ENCODE results near the gene KIAA0825. TPM values are rescaled to one million over a fixed set of nuclear protein-coding genes. Genes with fewer than 3 reads are reported as not detected.

KIAA0825 gene
- total and polyA plus RNA-seq, 8 donors = 0.29 to 15.6 (median 1.5) TPM

- no peak overlapping the region for H3K4me3 ChIP-seq
These were observed 242.6 kb downstream of the KIAA0825 start for GRCh38 chr5:94375801-94376200.

DNA sequence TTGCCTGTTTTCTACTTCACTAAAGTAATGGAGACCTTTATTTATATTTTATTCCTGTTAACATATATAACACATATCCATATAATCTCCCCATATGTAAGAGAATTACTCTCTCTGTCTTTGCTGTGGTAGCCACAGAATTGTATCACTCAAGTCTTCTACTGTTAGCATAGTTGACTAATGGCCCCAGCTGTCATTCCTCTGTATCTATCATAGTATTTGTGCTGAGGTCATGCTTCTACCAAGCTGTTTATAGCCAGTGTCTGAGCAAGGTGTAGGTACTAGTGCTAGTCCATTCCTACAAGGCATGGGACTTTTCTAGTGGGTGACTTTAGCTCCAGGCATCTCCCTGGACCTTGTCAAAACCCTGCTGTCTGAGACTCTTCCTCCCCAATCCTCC, 244.1 kb downstream of the KIAA0825 start:
- no peak for TF ChIP-seq EP300 (IDR thresholded peaks at IDR 0.05)
- TF ChIP-seq POLR2AphosphoS5 (IDR thresholded peaks at IDR 0.05) = no peak
- TF ChIP-seq POLR2A (IDR thresholded peaks at IDR 0.05) = no peak
- TF ChIP-seq, protein P1, sequence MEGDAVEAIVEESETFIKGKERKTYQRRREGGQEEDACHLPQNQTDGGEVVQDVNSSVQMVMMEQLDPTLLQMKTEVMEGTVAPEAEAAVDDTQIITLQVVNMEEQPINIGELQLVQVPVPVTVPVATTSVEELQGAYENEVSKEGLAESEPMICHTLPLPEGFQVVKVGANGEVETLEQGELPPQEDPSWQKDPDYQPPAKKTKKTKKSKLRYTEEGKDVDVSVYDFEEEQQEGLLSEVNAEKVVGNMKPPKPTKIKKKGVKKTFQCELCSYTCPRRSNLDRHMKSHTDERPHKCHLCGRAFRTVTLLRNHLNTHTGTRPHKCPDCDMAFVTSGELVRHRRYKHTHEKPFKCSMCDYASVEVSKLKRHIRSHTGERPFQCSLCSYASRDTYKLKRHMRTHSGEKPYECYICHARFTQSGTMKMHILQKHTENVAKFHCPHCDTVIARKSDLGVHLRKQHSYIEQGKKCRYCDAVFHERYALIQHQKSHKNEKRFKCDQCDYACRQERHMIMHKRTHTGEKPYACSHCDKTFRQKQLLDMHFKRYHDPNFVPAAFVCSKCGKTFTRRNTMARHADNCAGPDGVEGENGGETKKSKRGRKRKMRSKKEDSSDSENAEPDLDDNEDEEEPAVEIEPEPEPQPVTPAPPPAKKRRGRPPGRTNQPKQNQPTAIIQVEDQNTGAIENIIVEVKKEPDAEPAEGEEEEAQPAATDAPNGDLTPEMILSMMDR (IDR thresholded peaks at IDR 0.05) = no peak
- H3K4me1 ChIP-seq = peaks cover 0 to 16% (median 9%) of the 10 kb centered on the region in 4 donors
- intact Hi-C loops (cut with DNase I; ENCODE audit: low total_unique reads) = no loop called here
- DNase-seq = no peak
- no peak overlapping the region for H3K4me3 ChIP-seq
- no peaks in the 10 kb centered on the region for H3K9me3 ChIP-seq
- no peaks in the 10 kb centered on the region for H3K36me3 ChIP-seq
- no peaks in the 10 kb centered on the region for H3K27me3 ChIP-seq
- no peak overlapping the region for H3K27ac ChIP-seq

More at GRCh38 chr5:94375801-94376200, 242.6 kb downstream of the KIAA0825 start:
- intact Hi-C loops (cut with DNase I; ENCODE audit: low total_unique reads) = no loop called here
- Histone ChIP-seq H3K9me3 (no peaks in the 10 kb centered on the region), H3K27ac (no peak overlapping the region), H3K36me3 (no peaks in the 10 kb centered on the region), H3K27me3 (no peaks in the 10 kb centered on the region), H3K4me1 (peaks cover 0 to 16% (median 9%) of the 10 kb centered on the region in 4 donors)
- 24 to 42% (median 32%) methylated on average over 2 of the region's 2 CpGs for WGBS, 5 donors
- DNase-seq = peak in 1 of 2 donors; percentile 51
- TF ChIP-seq POLR2AphosphoS5 (IDR thresholded peaks at IDR 0.05) = no peak
- TF ChIP-seq EP300 (IDR thresholded peaks at IDR 0.05) = no peak
- TF ChIP-seq, protein P1 (IDR thresholded peaks at IDR 0.05) = no peak
- no peak for TF ChIP-seq POLR2A (IDR thresholded peaks at IDR 0.05)

DNA sequence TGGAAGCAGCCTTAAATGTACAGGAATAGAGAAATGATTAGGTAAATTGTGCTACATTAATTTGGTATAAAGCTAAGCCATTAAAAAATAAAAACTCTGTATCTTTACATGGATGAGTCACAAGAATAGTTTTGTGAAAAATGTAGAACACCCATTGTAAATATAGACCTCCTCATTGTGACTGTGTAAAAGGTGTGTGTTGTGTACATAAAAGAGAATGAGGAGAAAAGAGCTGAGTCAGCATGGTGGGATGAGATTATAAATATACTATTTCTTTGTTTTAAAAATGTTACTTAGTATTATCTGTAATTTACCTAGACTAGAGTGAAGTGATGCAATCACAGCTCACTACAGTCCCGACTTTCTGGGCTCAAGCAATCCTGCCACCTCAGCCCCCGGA, 250.5 kb downstream of the KIAA0825 start:
- H3K4me3 ChIP-seq = no peak overlapping the region
- 72 to 88% (median 85%) methylated on average over 2 of the region's 2 CpGs for WGBS, 5 donors
- TF ChIP-seq EP300 (IDR thresholded peaks at IDR 0.05) (no peak), POLR2AphosphoS5 (IDR thresholded peaks at IDR 0.05) (no peak), POLR2A (IDR thresholded peaks at IDR 0.05) (no peak)
- TF ChIP-seq, protein P1 (IDR thresholded peaks at IDR 0.05) = no peak
- no peaks in the 10 kb centered on the region for H3K27me3 ChIP-seq
- H3K9me3 ChIP-seq = no peaks in the 10 kb centered on the region
- peaks cover 0 to 35% (median 9%) of the 10 kb centered on the region in 4 donors for H3K4me1 ChIP-seq
- peak overlapping the region in 1 of 5 donors; percentile 69 for H3K27ac ChIP-seq
- H3K36me3 ChIP-seq = no peaks in the 10 kb centered on the region
- intact Hi-C loops (cut with DNase I; ENCODE audit: low total_unique reads) = no loop called here
- peak in 1 of 2 donors; percentile 22 for DNase-seq

- H3K4me3 ChIP-seq = no peak overlapping the region
- H3K9me3 ChIP-seq = no peaks in the 10 kb centered on the region
- no peak for TF ChIP-seq EP300 (IDR thresholded peaks at IDR 0.05)
- no peak for TF ChIP-seq POLR2AphosphoS5 (IDR thresholded peaks at IDR 0.05)
- no peak for TF ChIP-seq POLR2A (IDR thresholded peaks at IDR 0.05)
- TF ChIP-seq, protein P1 (IDR thresholded peaks at IDR 0.05) = no peak
- H3K4me1 ChIP-seq = peaks cover 0 to 44% (median 9%) of the 10 kb centered on the region in 4 donors
- peak in 1 of 2 donors; percentile 23 for DNase-seq
- intact Hi-C loops (cut with DNase I; ENCODE audit: low total_unique reads) = no loop called here
- 40 to 60% (median 44%) methylated on average over 4 of the region's 4 CpGs for WGBS, 5 donors
- no peaks in the 10 kb centered on the region for H3K36me3 ChIP-seq
- no peaks in the 10 kb centered on the region for H3K27me3 ChIP-seq
- peak overlapping the region in 3 of 5 donors; percentile 47 to 69 (median 51) for H3K27ac ChIP-seq
These were observed 251.6 kb downstream of the KIAA0825 start for GRCh38 chr5:94366811-94367210.
